ENCODE data around the gene GID8. TPM values are rescaled to one million over a fixed set of nuclear protein-coding genes. Genes with fewer than 3 reads are reported as not detected.

GID8 gene
- total and polyA plus RNA-seq, 2 of the 13 experiments (the other 11 are each of a cell fraction or from before 2014, with no cell fraction given), result 39.6 to 59.8 TPM

DNA sequence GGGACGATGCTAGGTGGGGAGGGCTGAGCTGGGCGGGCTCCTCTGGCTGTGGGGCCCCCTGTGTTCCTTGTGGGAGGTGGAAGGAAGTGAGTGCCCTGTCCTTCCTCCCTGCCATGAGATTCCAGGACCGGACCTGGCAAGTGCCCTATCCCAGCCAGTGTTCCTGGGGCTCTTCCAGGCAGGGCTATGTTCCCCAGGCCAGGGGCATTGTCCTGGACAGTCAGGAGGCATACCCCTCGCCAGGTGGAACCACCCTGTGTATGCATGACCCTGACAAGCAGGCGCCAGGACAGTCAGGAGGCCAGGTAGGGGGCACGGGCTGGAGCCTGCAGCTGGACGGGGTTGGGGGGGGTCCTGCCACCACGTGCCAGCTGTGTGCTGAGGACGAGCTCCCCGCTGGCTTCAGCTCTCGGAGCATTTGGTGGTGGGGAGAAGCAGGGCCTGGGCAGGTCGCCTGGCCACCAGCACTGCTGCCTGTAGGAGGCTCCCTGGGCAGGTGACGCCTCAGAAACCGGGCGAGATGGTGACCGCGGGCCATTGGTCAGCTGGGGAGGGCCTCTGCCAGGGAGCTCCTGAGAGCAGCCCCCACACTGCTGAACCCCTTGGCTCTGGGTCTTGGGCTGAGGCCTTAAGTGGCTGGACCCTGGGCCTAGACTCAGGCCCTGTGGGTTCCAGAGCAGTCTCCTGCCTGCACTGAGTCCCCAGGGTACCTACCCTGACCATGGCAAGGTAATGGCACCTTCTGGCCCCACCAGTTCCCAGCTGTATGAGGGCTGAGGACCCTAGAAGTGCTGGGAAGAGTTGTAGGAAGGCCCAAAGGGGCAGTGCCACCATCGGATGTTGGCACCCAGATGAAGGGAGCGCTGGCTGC lies 15.3 kb downstream of the GID8 start (continued):
- TF ChIP-seq CENPT (CRISPR knock-in tag; IDR thresholded peaks at IDR 0.05; ENCODE audit: low read depth) (peak; percentile 69; the same call in 1 of the 2 replicates), ZNF142 (CRISPR knock-in tag; IDR thresholded peaks at IDR 0.05) (peak; percentile 77; the same call in 1 of the 2 replicates), PRPF4 (IDR thresholded peaks at IDR 0.05; ENCODE audit: low read depth, low read length, poor library complexity, severe bottlenecking) (no peak), ZNF576 (CRISPR knock-in tag; IDR thresholded peaks at IDR 0.05) (peak; percentile 95; the same call in 1 of the 2 replicates), ZNF484 (CRISPR knock-in tag; IDR thresholded peaks at IDR 0.05; ENCODE audit: borderline replicate concordance, low read depth) (peak; percentile 56; the same call in 1 of the 2 replicates), SMC3 (IDR thresholded peaks at IDR 0.05; ENCODE audit: low read length) (no peak), ONECUT2 (CRISPR knock-in tag; IDR thresholded peaks at IDR 0.05) (no peak; the same call in 1 of the 2 replicates), ZNF34 (CRISPR knock-in tag; IDR thresholded peaks at IDR 0.05; ENCODE audit: borderline replicate concordance) (peak; percentile 5; the same call in 1 of the 2 replicates), PPARG (CRISPR knock-in tag; conservative IDR thresholded peaks at IDR 0.05) (0 out of 2 replicates have a peak, but pooled peaks have one; percentile 15), REPIN1 (CRISPR knock-in tag; IDR thresholded peaks at IDR 0.05; ENCODE audit: borderline replicate concordance, low read depth) (peak; percentile 79), CSRNP1 (CRISPR knock-in tag; IDR thresholded peaks at IDR 0.05) (peak; percentile 56; the same call in 1 of the 2 replicates), MED13 (CRISPR knock-in tag; IDR thresholded peaks at IDR 0.05) (peak; percentile 9; the same call in 1 of the 2 replicates), ZMYM4 (CRISPR knock-in tag; IDR thresholded peaks at IDR 0.05) (0 out of 2 replicates have a peak, but pooled peaks have one; percentile 31)
- TF ChIP-seq, protein P1, sequence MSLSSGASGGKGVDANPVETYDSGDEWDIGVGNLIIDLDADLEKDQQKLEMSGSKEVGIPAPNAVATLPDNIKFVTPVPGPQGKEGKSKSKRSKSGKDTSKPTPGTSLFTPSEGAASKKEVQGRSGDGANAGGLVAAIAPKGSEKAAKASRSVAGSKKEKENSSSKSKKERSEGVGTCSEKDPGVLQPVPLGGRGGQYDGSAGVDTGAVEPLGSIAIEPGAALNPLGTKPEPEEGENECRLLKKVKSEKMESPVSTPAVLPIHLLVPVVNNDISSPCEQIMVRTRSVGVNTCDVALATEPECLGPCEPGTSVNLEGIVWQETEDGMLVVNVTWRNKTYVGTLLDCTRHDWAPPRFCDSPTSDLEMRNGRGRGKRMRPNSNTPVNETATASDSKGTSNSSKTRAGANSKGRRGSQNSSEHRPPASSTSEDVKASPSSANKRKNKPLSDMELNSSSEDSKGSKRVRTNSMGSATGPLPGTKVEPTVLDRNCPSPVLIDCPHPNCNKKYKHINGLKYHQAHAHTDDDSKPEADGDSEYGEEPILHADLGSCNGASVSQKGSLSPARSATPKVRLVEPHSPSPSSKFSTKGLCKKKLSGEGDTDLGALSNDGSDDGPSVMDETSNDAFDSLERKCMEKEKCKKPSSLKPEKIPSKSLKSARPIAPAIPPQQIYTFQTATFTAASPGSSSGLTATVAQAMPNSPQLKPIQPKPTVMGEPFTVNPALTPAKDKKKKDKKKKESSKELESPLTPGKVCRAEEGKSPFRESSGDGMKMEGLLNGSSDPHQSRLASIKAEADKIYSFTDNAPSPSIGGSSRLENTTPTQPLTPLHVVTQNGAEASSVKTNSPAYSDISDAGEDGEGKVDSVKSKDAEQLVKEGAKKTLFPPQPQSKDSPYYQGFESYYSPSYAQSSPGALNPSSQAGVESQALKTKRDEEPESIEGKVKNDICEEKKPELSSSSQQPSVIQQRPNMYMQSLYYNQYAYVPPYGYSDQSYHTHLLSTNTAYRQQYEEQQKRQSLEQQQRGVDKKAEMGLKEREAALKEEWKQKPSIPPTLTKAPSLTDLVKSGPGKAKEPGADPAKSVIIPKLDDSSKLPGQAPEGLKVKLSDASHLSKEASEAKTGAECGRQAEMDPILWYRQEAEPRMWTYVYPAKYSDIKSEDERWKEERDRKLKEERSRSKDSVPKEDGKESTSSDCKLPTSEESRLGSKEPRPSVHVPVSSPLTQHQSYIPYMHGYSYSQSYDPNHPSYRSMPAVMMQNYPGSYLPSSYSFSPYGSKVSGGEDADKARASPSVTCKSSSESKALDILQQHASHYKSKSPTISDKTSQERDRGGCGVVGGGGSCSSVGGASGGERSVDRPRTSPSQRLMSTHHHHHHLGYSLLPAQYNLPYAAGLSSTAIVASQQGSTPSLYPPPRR (CRISPR knock-in tag; IDR thresholded peaks at IDR 0.05; ENCODE audit: borderline replicate concordance), result peak; percentile 46; the same call in 1 of the 2 replicates
